Naive thymus-derived CD4-positive, alpha-beta T cell (primary cell): ENCODE measurements around the gene ZNF816. TPM values are rescaled to one million over a fixed set of nuclear protein-coding genes. Genes with fewer than 3 reads are reported as not detected.

Source experiments
- ATAC-seq: fragments of 150-1000 bp; cut with Tn5 transposase; 2 replicates; pipeline ENCODE4 v1.10.0; 2021; ENCODE audit warnings: mild to moderate bottlenecking, moderate library complexity
- CTCF ChIA-PET: fragments of 350-600 bp; sonication (Branson Sonifier 250); formaldehyde crosslinking; loops from one replicate; lab custom pipeline; 2021; ENCODE audit warnings: antibody characterized with exemption; lab: Charles Lee
- POLR2A ChIA-PET: fragments of 350-600 bp; sonication (Branson Sonifier 250); formaldehyde crosslinking; loops from one replicate; lab custom pipeline; 2021; ENCODE audit warnings: antibody characterized with exemption, inconsistent platforms; lab: Charles Lee
- DNase-seq, 9 donors: peaks; one replicate each; pipeline versions ENCODE4 v3.0.0 to v3.0.0-alpha.2; 2020 to 2022; ENCODE audit warnings: mixed read lengths in 1 of 9
- H3K27ac ChIP-seq: one replicate; pipeline ENCODE4 v1.7.0; 2013; ENCODE audit warnings: mild to moderate bottlenecking, low read depth, low read length, moderate library complexity
- H3K27me3 ChIP-seq, 2 donors: one replicate each; pipeline ENCODE4 v1.7.0; 2013; ENCODE audit warnings: low read length in 2 of 2, mild to moderate bottlenecking in 2 of 2, moderate library complexity in 2 of 2; ENCODE audit not compliant: control insufficient read depth in 2 of 2, insufficient read depth in 2 of 2
- H3K36me3 ChIP-seq, 3 experiments: 1 replicate in 2 of 3; 2 replicates in 1 of 3; pipeline ENCODE4 v1.7.0; 2013; ENCODE audit warnings: low read length in 3 of 3, mild to moderate bottlenecking in 3 of 3, moderate library complexity in 1 of 3; ENCODE audit not compliant: insufficient read depth in 3 of 3, control insufficient read depth in 2 of 3
- H3K4me1 ChIP-seq, 2 donors: one replicate each; pipeline ENCODE4 v1.7.0; 2013; ENCODE audit warnings: low read length in 2 of 2, mild to moderate bottlenecking in 2 of 2, moderate library complexity in 1 of 2; ENCODE audit not compliant: control insufficient read depth in 2 of 2, insufficient read depth in 2 of 2
- H3K4me3 ChIP-seq: 2 replicates; pipeline ENCODE4 v1.7.0; 2013; ENCODE audit warnings: mild to moderate bottlenecking, low read length
- H3K9me3 ChIP-seq, 3 experiments: 1 replicate in 2 of 3; 2 replicates in 1 of 3; pipeline ENCODE4 v1.7.0; 2013; ENCODE audit warnings: low read length in 3 of 3; ENCODE audit not compliant: control insufficient read depth in 2 of 3
- H3K27ac Mint-ChIP-seq, 9 donors: one replicate each; pipeline ENCODE4 v1.8.0; 2020 to 2022; ENCODE audit warnings: mixed read lengths in 9 of 9, mild to moderate bottlenecking in 8 of 9, moderate library complexity in 5 of 9, inconsistent platforms in 2 of 9
- H3K27me3 Mint-ChIP-seq, 5 donors: one replicate each; pipeline ENCODE4 v1.8.0; 2021 to 2022; ENCODE audit warnings: mixed read lengths in 5 of 5, mild to moderate bottlenecking in 1 of 5
- H3K36me3 Mint-ChIP-seq, 5 donors: one replicate each; pipeline ENCODE4 v1.8.0; 2020 to 2022; ENCODE audit warnings: mixed read lengths in 5 of 5, mild to moderate bottlenecking in 3 of 5, inconsistent platforms in 1 of 5
- H3K4me1 Mint-ChIP-seq, 7 donors: one replicate each; pipeline ENCODE4 v1.8.0; 2020 to 2022; ENCODE audit warnings: mixed read lengths in 7 of 7, mild to moderate bottlenecking in 3 of 7, inconsistent platforms in 1 of 7
- H3K4me3 Mint-ChIP-seq, 10 donors: one replicate each; pipeline ENCODE4 v1.8.0; 2020 to 2022; ENCODE audit warnings: mild to moderate bottlenecking in 10 of 10, mixed read lengths in 10 of 10, moderate library complexity in 6 of 10, inconsistent platforms in 2 of 10
- H3K9me3 Mint-ChIP-seq, 11 donors: one replicate each; pipeline ENCODE4 v1.8.0; 2020 to 2022; ENCODE audit warnings: mixed read lengths in 11 of 11, mild to moderate bottlenecking in 4 of 11, inconsistent platforms in 1 of 11, moderate library complexity in 1 of 11
- intact Hi-C, 2 donors: fragments of 100-400 bp; cut with micrococcal nuclease; formaldehyde crosslinking; loops; one replicate each; pipeline ENCODE4 v1.15.1; 2023
- polyA plus RNA-seq, 2 donors: library from polyadenylated mRNA; unstranded; fragments of 300-500 nt; fragmentation: Illumina TruSeq; gene quantifications; one replicate each; pipeline ENCODE4 v1.2.3, GENCODE V29; 2021
- total RNA-seq, 6 experiments: library from RNA in 5 of 6; stranded (reverse) in 5 of 6; gene quantifications; 1 replicate in 5 of 6; 2 replicates in 1 of 6; pipeline ENCODE4 v1.2.3 and lab custom pipeline; 2021 to 2026

ZNF816 gene
- total and polyA plus RNA-seq, 7 experiments from 2014 or later = 5.0 to 27.7 (median 14.0) TPM

GRCh38 chr19:53004242-53004641, 41.6 kb upstream of the ZNF816 start:
- H3K27ac Mint-ChIP-seq = no peak overlapping the region
- peaks cover 4 to 78% (median 17%) of the 10 kb centered on the region in 11 donors for H3K9me3 Mint-ChIP-seq
- no peak for ATAC-seq
- H3K36me3 ChIP-seq = no peaks in the 10 kb centered on the region
- H3K27me3 ChIP-seq = no peaks in the 10 kb centered on the region
- H3K4me3 Mint-ChIP-seq = no peak overlapping the region
- no peaks in the 10 kb centered on the region for H3K4me1 ChIP-seq
- ChIA-PET CTCF (no interaction called here), POLR2A (no interaction called here)
- H3K27ac ChIP-seq = no peak overlapping the region
- peaks cover 0 to 13% (median 0%) of the 10 kb centered on the region in 5 donors for H3K36me3 Mint-ChIP-seq
- H3K9me3 ChIP-seq = no peaks in the 10 kb centered on the region
- no peak overlapping the region for H3K4me3 ChIP-seq
- intact Hi-C loops = no loop called here
- DNase-seq = no peak
- peaks cover 0 to 8% (median 0%) of the 10 kb centered on the region in 5 donors for H3K27me3 Mint-ChIP-seq
- no peaks in the 10 kb centered on the region for H3K4me1 Mint-ChIP-seq

- POLR2A ChIA-PET = no interaction called here
- no peaks in the 10 kb centered on the region for H3K4me1 ChIP-seq
- H3K4me3 ChIP-seq = no peak overlapping the region
- H3K36me3 ChIP-seq = no peaks in the 10 kb centered on the region
- H3K27ac ChIP-seq = no peak overlapping the region
- Mint-ChIP-seq H3K36me3 (peaks cover 0 to 4% (median 0%) of the 10 kb centered on the region in 5 donors), H3K27ac (no peak overlapping the region), H3K4me3 (no peak overlapping the region), H3K27me3 (peaks cover 0 to 10% (median 4%) of the 10 kb centered on the region in 5 donors), H3K9me3 (peaks cover 4 to 75% (median 25%) of the 10 kb centered on the region in 11 donors), H3K4me1 (no peaks in the 10 kb centered on the region)
- DNase-seq = no peak
- no peaks in the 10 kb centered on the region for H3K27me3 ChIP-seq
- H3K9me3 ChIP-seq = no peaks in the 10 kb centered on the region
- no peak for ATAC-seq
- intact Hi-C loops = no loop called here
- CTCF ChIA-PET = no interaction called here
Observed at GRCh38 chr19:53002479-53002878, 39.8 kb upstream of the ZNF816 start.

GRCh38 chr19:52997975-52998374, 35.3 kb upstream of the ZNF816 start:
- Histone ChIP-seq H3K4me1 (peaks cover 0 to 6% of the 10 kb centered on the region in 2 donors), H3K36me3 (no peaks in the 10 kb centered on the region), H3K27ac (no peak overlapping the region), H3K9me3 (no peaks in the 10 kb centered on the region), H3K4me3 (no peak overlapping the region), H3K27me3 (no peaks in the 10 kb centered on the region)
- Mint-ChIP-seq H3K27ac (no peak overlapping the region), H3K9me3 (peaks cover 0 to 71% (median 13%) of the 10 kb centered on the region in 11 donors), H3K27me3 (peaks cover 0 to 10% (median 5%) of the 10 kb centered on the region in 5 donors), H3K4me3 (no peak overlapping the region), H3K36me3 (peaks cover 0 to 2% (median 0%) of the 10 kb centered on the region in 5 donors), H3K4me1 (peaks cover 0 to 14% (median 8%) of the 10 kb centered on the region in 7 donors)
- intact Hi-C loops = no loop called here
- DNase-seq (no peak), ATAC-seq (no peak)
- ChIA-PET CTCF (interaction anchor here (0.6 kb wide), 1 partner anchor 701 kb away, joined by 4 read pairs; no protein-coding TSS in a partner anchor), POLR2A (no interaction called here)

- Histone ChIP-seq H3K27me3 (no peaks in the 10 kb centered on the region), H3K36me3 (no peaks in the 10 kb centered on the region), H3K4me3 (no peak overlapping the region), H3K27ac (no peak overlapping the region), H3K9me3 (peaks cover 0 to under 1% (median 0%) of the 10 kb centered on the region in 3 experiments), H3K4me1 (peaks cover 0 to 6% of the 10 kb centered on the region in 2 donors)
- intact Hi-C loops = no loop called here
- Mint-ChIP-seq H3K27ac (no peak overlapping the region), H3K9me3 (peaks cover 2 to 75% (median 23%) of the 10 kb centered on the region in 11 donors), H3K27me3 (peaks cover 2 to 21% (median 14%) of the 10 kb centered on the region in 5 donors), H3K4me1 (peaks cover 8 to 26% (median 14%) of the 10 kb centered on the region in 7 donors), H3K36me3 (peaks cover 8 to 9% (median 9%) of the 10 kb centered on the region in 5 donors), H3K4me3 (peak overlapping the region in 1 of 10 donors; percentile 29)
- no peak for DNase-seq
- ATAC-seq = no peak
- ChIA-PET POLR2A (no interaction called here), CTCF (interaction anchor here (0.6 kb wide), 1 partner anchor 748 kb away, joined by 5 read pairs; no protein-coding TSS in a partner anchor)
Observed at GRCh38 chr19:52995711-52996110, 33.0 kb upstream of the ZNF816 start.

- Histone ChIP-seq H3K36me3 (peaks cover 0 to 9% (median 0%) of the 10 kb centered on the region in 3 experiments), H3K27ac (no peak overlapping the region), H3K9me3 (peaks cover 0 to 7% (median 0%) of the 10 kb centered on the region in 3 experiments), H3K4me1 (peaks cover 0 to 6% of the 10 kb centered on the region in 2 donors), H3K4me3 (peak overlapping the region; percentile 60), H3K27me3 (no peaks in the 10 kb centered on the region)
- peaks cover 8 to 28% (median 14%) of the 10 kb centered on the region in 5 donors for H3K36me3 Mint-ChIP-seq
- ChIA-PET POLR2A (no interaction called here), CTCF (no interaction called here)
- DNase-seq (peak; percentile 49 to 85 (median 81)), ATAC-seq (peak; percentile 100)
- peaks cover 2 to 76% (median 24%) of the 10 kb centered on the region in 11 donors for H3K9me3 Mint-ChIP-seq
- H3K4me1 Mint-ChIP-seq = peaks cover 8 to 26% (median 14%) of the 10 kb centered on the region in 7 donors
- H3K27me3 Mint-ChIP-seq = peaks cover 0 to 23% (median 14%) of the 10 kb centered on the region in 5 donors
- H3K27ac Mint-ChIP-seq = peak overlapping the region in 5 of 9 donors; percentile 25 to 83 (median 54)
- intact Hi-C loops = loop anchor here (1.0 to 5.0 kb wide), 9 partner anchors 31 to 340 kb away; partner anchors contain the start of genes ZNF160 (in 2 of the 2), ZNF320 (in 2 of the 2), ZNF816 (in 2 of the 2) and ZNF347 (in 1 of the 2)
- H3K4me3 Mint-ChIP-seq = peak overlapping the region; percentile 56 to 92 (median 86)
Observed at GRCh38 chr19:52993342-52994178, 30.9 kb upstream of the ZNF816 start.

GRCh38 chr19:52992109-52993004, 29.7 kb upstream of the ZNF816 start:
- CTCF ChIA-PET = no interaction called here

More at GRCh38 chr19:52992109-52993004, 29.7 kb upstream of the ZNF816 start:
- peaks cover 0 to 22% (median 9%) of the 10 kb centered on the region in 5 donors for H3K27me3 Mint-ChIP-seq
- no peaks in the 10 kb centered on the region for H3K27me3 ChIP-seq
- H3K4me3 Mint-ChIP-seq = peak overlapping the region; percentile 20 to 92 (median 83)
- H3K27ac Mint-ChIP-seq = peak overlapping the region in 5 of 9 donors; percentile 24 to 83 (median 45)
- peak overlapping the region; percentile 25 for H3K27ac ChIP-seq
- POLR2A ChIA-PET = no interaction called here
- peak in 3 of 9 donors; percentile 2 to 28 (median 20) for DNase-seq
- peak overlapping the region; percentile 55 for H3K4me3 ChIP-seq
- no peak for ATAC-seq
- intact Hi-C loops = loop anchor here (1.0 to 5.0 kb wide), 10 partner anchors 30 to 341 kb away; partner anchors contain the start of genes ZNF160 (in 2 of the 2), ZNF320 (in 2 of the 2), ZNF816 (in 2 of the 2) and ZNF347 (in 1 of the 2)
- peaks cover 9 to 39% (median 17%) of the 10 kb centered on the region in 5 donors for H3K36me3 Mint-ChIP-seq
- peaks cover 0 to 6% of the 10 kb centered on the region in 2 donors for H3K4me1 ChIP-seq
- peaks cover 5 to 77% (median 23%) of the 10 kb centered on the region in 11 donors for H3K9me3 Mint-ChIP-seq
- H3K4me1 Mint-ChIP-seq = peaks cover 8 to 26% (median 14%) of the 10 kb centered on the region in 7 donors
- peaks cover 0 to 21% (median 0%) of the 10 kb centered on the region in 3 experiments for H3K36me3 ChIP-seq
- H3K9me3 ChIP-seq = peaks cover 0 to 15% (median 0%) of the 10 kb centered on the region in 3 experiments
